Stimulated activated CD4-positive, alpha-beta T cell treated with anti-CD3 and anti-CD28 coated beads, Interleukin-4, amount 100 ng/mL, for 24 hours (primary cell): ENCODE data around the gene MRGPRF.
A peak's percentile ranks its signal among the peaks of the same experiment; 100 is the strongest.

ENCODE experiments used
- DNase-seq: peaks from one replicate; pipeline ENCODE4 v3.0.0-alpha.2; 2020

Gene MRGPRF

GRCh38 chr11:69014898-69015549 lies 2.0 kb upstream of the MRGPRF start:
- no peak for DNase-seq

- DNase-seq: no peak
These were observed 1.2 kb upstream of the MRGPRF start for GRCh38 chr11:69014084-69014851.

GRCh38 chr11:69012092-69013008 lies 696 bp downstream of the MRGPRF start:
- no peak for DNase-seq

- no peak for DNase-seq
These were observed 1.4 kb downstream of the MRGPRF start for GRCh38 chr11:69011624-69012091.

GRCh38 chr11:69010964-69011623 lies 2.0 kb downstream of the MRGPRF start:
- DNase-seq: peak; percentile 32

- DNase-seq: no peak
These were observed 2.6 kb downstream of the MRGPRF start for GRCh38 chr11:69010361-69010891.

GRCh38 chr11:69009441-69010211 lies 3.4 kb downstream of the MRGPRF start:
- no peak for DNase-seq

GRCh38 chr11:69008737-69009440 lies 4.2 kb downstream of the MRGPRF start:
- DNase-seq: no peak

GRCh38 chr11:69007975-69008381 lies 5.1 kb downstream of the MRGPRF start:
- no peak for DNase-seq

- DNase-seq: no peak
These were observed 6.2 kb downstream of the MRGPRF start for GRCh38 chr11:69006816-69007215.

GRCh38 chr11:69005631-69006368 lies 7.2 kb downstream of the MRGPRF start:
- DNase-seq: no peak

- DNase-seq: no peak
These were observed 7.8 kb downstream of the MRGPRF start for GRCh38 chr11:69005183-69005630.

GRCh38 chr11:69004411-69005182 lies 8.4 kb downstream of the MRGPRF start:
- no peak for DNase-seq

- DNase-seq: no peak
These were observed 9.1 kb downstream of the MRGPRF start for GRCh38 chr11:69003866-69004367.

GRCh38 chr11:69003301-69003865 lies 9.7 kb downstream of the MRGPRF start:
- no peak for DNase-seq

- no peak for DNase-seq
These were observed 10.3 kb downstream of the MRGPRF start for GRCh38 chr11:69002570-69003231.

GRCh38 chr11:69002110-69002569 lies 10.9 kb downstream of the MRGPRF start:
- DNase-seq: no peak
